22Rv1 (cell line): ENCODE measurements around the gene TOMM7.
"Not testable (repeated sequence)": the region's sequence is repeated elsewhere in the genome, so short reads cannot be mapped to it uniquely, and the experiment has no call there.

Experiments used
- H3K27ac ChIP-seq: fragments of 450-650 bp; 2 replicates; pipeline ENCODE4 v1.5.1; 2017
- ZFX ChIP-seq: fragments of 450-650 bp; IDR thresholded peaks from 2 replicates; pipeline ENCODE4 v1.6.1; 2017; ENCODE audit warnings: antibody characterized with exemption, borderline replicate concordance
- TF ChIP-seq, protein P1 (sequence below): fragments of 450-650 bp; IDR thresholded peaks from 2 replicates; pipeline ENCODE4 v1.5.1; 2017; ENCODE audit warnings: mild to moderate bottlenecking

The TOMM7 gene

DNA sequence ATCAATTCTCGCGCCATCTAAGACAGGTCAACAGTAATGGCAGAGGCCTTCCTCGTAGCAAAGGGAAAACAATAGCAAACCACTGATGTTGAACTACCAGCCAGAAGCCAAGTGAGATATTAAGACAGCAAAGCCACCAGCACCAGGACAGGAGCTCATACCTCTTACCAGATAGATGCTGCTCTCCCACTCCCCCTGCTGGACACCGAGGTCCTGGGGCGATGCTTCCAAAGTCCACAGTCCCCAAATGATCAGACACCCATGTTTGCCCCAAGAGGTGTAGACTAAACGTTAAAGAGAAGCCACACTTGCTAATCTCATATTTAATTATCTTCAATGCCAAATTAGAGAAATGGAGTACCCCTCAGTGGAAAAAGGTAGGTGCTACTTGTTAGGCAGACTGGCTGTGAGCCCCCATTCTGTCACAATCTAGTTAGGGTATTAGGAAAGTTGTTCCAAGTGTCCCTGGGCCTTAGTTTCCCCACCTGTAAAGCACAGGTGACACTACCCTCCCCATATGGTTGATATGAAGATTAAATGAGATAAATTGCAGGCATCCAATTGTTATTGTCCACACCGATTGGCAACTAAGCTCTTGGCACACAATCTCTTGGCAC, 39.9 kb downstream of the TOMM7 start:
- H3K27ac ChIP-seq = no peak overlapping the region
- TF ChIP-seq, protein P1, sequence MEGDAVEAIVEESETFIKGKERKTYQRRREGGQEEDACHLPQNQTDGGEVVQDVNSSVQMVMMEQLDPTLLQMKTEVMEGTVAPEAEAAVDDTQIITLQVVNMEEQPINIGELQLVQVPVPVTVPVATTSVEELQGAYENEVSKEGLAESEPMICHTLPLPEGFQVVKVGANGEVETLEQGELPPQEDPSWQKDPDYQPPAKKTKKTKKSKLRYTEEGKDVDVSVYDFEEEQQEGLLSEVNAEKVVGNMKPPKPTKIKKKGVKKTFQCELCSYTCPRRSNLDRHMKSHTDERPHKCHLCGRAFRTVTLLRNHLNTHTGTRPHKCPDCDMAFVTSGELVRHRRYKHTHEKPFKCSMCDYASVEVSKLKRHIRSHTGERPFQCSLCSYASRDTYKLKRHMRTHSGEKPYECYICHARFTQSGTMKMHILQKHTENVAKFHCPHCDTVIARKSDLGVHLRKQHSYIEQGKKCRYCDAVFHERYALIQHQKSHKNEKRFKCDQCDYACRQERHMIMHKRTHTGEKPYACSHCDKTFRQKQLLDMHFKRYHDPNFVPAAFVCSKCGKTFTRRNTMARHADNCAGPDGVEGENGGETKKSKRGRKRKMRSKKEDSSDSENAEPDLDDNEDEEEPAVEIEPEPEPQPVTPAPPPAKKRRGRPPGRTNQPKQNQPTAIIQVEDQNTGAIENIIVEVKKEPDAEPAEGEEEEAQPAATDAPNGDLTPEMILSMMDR = peak; percentile 90
- no peak for TF ChIP-seq ZFX

- no peak for TF ChIP-seq ZFX
- TF ChIP-seq, protein P1 = no peak
- H3K27ac ChIP-seq = no peak overlapping the region
Observed at GRCh38 chr7:22781230-22781711, 41.4 kb downstream of the TOMM7 start.

DNA sequence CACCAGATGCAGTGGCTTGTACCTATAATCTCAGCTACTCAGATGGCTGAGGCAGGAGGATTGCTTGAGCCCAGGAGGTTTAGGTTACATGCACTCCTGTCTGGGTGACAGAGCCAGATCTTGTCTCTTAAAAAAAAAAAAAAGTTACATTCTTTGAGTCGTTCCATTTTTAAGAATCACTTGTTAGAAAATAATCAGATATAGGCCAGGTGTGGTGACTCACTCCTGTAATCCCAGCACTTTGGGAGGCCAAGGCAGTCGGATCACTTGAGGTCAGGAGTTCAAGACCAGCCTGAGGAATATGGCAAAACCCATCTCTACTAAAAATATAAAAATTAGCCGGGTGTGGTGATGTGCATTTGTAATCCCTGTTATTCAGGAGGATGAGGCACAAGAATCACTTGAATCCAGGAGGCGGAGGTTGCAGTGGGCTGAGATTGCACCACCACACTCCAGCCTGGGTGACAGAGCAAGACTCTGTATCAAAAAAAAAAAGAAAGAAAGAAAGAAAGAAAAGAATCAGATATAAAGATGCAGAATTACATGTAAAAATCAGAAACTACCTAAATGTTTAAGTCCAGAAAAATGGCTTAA, 42.8 kb downstream of the TOMM7 start:
- not testable (repeated sequence) for H3K27ac ChIP-seq

GRCh38 chr7:22776964-22777363, 45.7 kb downstream of the TOMM7 start:
- no peak overlapping the region for H3K27ac ChIP-seq

DNA sequence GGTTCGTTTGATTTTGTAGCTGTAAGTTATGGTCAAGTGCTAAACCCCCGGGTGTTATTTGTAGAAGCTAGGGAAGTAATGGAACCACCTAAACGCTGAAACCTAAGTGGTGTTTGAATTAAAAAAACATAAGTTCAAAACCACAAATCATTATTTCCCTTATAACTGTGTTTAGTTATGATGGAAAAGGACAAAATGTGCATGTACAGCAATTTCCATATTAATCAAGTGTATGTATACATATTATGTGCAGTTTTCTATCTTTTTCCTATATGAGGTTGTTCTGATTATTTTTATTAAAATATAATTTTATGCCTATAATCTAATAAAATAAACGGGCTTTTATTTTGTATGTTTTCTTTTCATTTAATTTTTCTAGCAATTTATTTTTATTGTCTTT, 49.8 kb downstream of the TOMM7 start:
- no peak overlapping the region for H3K27ac ChIP-seq
- TF ChIP-seq, protein P1 = no peak
- TF ChIP-seq ZFX = no peak

More at GRCh38 chr7:22776964-22777363, 45.7 kb downstream of the TOMM7 start:
- no peak for TF ChIP-seq ZFX
- TF ChIP-seq, protein P1 = no peak

GRCh38 chr7:22771872-22772228, 50.8 kb downstream of the TOMM7 start:
- H3K27ac ChIP-seq = no peak overlapping the region
- TF ChIP-seq, protein P1 = no peak
- TF ChIP-seq ZFX = no peak

- H3K27ac ChIP-seq = no peak overlapping the region
- TF ChIP-seq, protein P1 = no peak
- TF ChIP-seq ZFX = no peak
Observed at GRCh38 chr7:22771194-22771871, 51.3 kb downstream of the TOMM7 start.
